ENCODE results near the gene SUCLG1. TPM values are rescaled to one million over a fixed set of nuclear protein-coding genes. Genes with fewer than 3 reads are reported as not detected.

Gene SUCLG1
- total and polyA plus RNA-seq, 10 of the 15 experiments (the other 5 are each of a cell fraction or from before 2014, with no cell fraction given): 75.4 to 197 (median 93.6) TPM

DNA sequence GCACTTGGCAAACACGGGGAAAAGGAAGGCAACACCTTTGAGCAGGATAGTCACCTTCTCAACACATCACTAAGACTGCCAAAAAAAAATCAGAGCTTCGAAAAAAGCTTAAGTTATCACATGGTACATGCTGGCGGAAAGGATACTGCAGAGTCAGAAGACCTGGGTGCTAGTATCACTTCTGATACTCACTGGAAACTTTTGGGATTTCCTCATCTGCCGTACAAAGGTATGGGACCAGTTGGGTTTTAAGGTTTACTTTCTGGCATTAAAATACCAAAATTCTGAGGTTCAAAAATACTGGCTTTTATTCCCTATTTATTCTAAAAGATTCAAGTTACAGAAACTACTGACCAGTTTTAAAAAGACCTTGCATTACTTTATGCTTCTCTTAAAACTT, 2.9 kb downstream of the SUCLG1 start:
- POLR2A ChIA-PET: interaction anchor here (0.5 kb wide), 1 partner anchor 462 kb away, joined by 4 read pairs; no protein-coding TSS in a partner anchor
- 47% methylated on average over 4 of the region's 4 CpGs for WGBS (ENCODE audit: insufficient coverage, insufficient replicate concordance, low lambda C conversion rate, missing lambda C conversion rate)
- BruUV-seq (replicated peaks): no TSS peak
- no peaks in the 10 kb centered on the region for H3K9me3 ChIP-seq (replicated peaks; ENCODE audit: control insufficient read depth, insufficient read depth, low read length)
- H3K4me1 ChIP-seq (ENCODE audit: control insufficient read depth, insufficient read depth, low read length): no peaks in the 10 kb centered on the region; the same call in 1 of the 2 replicates
- intact Hi-C loops (cut with micrococcal nuclease; ENCODE audit: unreplicated experiment) (no loop called here), in situ Hi-C loops (cut with MboI) (no loop called here)
- CTCF ChIA-PET: no interaction called here
- peaks cover 54% of the 10 kb centered on the region for H3K79me2 ChIP-seq (ENCODE audit: control insufficient read depth, insufficient read depth, low read length)
- DNase-seq (ENCODE audit: low read depth, low spot score): no peak
- H4K20me1 ChIP-seq (ENCODE audit: control insufficient read depth, insufficient read depth): 0 out of 2 replicates have a peak, but pooled peaks cover 2% of the 10 kb centered on the region
- TF ChIP-seq ZZZ3 (IDR thresholded peaks at IDR 0.05; ENCODE audit: control insufficient read depth, insufficient read length, low read depth): no peak
- TF ChIP-seq EZH2 (IDR thresholded peaks at IDR 0.05; ENCODE audit: borderline replicate concordance, control insufficient read depth, low read depth, low read length): no peak
- TF ChIP-seq, protein P1, sequence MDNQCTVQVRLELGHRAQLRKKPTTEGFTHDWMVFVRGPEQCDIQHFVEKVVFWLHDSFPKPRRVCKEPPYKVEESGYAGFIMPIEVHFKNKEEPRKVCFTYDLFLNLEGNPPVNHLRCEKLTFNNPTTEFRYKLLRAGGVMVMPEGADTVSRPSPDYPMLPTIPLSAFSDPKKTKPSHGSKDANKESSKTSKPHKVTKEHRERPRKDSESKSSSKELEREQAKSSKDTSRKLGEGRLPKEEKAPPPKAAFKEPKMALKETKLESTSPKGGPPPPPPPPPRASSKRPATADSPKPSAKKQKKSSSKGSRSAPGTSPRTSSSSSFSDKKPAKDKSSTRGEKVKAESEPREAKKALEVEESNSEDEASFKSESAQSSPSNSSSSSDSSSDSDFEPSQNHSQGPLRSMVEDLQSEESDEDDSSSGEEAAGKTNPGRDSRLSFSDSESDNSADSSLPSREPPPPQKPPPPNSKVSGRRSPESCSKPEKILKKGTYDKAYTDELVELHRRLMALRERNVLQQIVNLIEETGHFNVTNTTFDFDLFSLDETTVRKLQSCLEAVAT (IDR thresholded peaks at IDR 0.05): no peak
- TF ChIP-seq, protein P2, sequence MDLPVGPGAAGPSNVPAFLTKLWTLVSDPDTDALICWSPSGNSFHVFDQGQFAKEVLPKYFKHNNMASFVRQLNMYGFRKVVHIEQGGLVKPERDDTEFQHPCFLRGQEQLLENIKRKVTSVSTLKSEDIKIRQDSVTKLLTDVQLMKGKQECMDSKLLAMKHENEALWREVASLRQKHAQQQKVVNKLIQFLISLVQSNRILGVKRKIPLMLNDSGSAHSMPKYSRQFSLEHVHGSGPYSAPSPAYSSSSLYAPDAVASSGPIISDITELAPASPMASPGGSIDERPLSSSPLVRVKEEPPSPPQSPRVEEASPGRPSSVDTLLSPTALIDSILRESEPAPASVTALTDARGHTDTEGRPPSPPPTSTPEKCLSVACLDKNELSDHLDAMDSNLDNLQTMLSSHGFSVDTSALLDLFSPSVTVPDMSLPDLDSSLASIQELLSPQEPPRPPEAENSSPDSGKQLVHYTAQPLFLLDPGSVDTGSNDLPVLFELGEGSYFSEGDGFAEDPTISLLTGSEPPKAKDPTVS (IDR thresholded peaks at IDR 0.05; ENCODE audit: low read depth, low read length): no peak
- no peak for TF ChIP-seq FOXM1 (IDR thresholded peaks at IDR 0.05; ENCODE audit: low read depth, low read length)
- TF ChIP-seq, protein P3, sequence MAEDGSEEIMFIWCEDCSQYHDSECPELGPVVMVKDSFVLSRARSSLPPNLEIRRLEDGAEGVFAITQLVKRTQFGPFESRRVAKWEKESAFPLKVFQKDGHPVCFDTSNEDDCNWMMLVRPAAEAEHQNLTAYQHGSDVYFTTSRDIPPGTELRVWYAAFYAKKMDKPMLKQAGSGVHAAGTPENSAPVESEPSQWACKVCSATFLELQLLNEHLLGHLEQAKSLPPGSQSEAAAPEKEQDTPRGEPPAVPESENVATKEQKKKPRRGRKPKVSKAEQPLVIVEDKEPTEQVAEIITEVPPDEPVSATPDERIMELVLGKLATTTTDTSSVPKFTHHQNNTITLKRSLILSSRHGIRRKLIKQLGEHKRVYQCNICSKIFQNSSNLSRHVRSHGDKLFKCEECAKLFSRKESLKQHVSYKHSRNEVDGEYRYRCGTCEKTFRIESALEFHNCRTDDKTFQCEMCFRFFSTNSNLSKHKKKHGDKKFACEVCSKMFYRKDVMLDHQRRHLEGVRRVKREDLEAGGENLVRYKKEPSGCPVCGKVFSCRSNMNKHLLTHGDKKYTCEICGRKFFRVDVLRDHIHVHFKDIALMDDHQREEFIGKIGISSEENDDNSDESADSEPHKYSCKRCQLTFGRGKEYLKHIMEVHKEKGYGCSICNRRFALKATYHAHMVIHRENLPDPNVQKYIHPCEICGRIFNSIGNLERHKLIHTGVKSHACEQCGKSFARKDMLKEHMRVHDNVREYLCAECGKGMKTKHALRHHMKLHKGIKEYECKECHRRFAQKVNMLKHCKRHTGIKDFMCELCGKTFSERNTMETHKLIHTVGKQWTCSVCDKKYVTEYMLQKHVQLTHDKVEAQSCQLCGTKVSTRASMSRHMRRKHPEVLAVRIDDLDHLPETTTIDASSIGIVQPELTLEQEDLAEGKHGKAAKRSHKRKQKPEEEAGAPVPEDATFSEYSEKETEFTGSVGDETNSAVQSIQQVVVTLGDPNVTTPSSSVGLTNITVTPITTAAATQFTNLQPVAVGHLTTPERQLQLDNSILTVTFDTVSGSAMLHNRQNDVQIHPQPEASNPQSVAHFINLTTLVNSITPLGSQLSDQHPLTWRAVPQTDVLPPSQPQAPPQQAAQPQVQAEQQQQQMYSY (CRISPR knock-in tag; IDR thresholded peaks at IDR 0.05): no peak
- TF ChIP-seq SUPT20H (IDR thresholded peaks at IDR 0.05; ENCODE audit: borderline replicate concordance, control insufficient read depth, low read depth, low read length): no peak
- TF ChIP-seq ZSCAN29 (IDR thresholded peaks at IDR 0.05): no peak
- H3K4me2 ChIP-seq (ENCODE audit: control insufficient read depth, insufficient read depth): peak overlapping the region; percentile 44; the same call in 1 of the 2 replicates
- H3K36me3 ChIP-seq (ENCODE audit: control insufficient read depth in 2 of 2, insufficient read depth in 2 of 2, low read length in 1 of 2): no peaks in the 10 kb centered on the region
- H3K9ac ChIP-seq (ENCODE audit: control insufficient read depth, insufficient read depth, low read length): no peak overlapping the region
- H3K4me3 ChIP-seq: no peak overlapping the region
- RAD21 ChIA-PET (ENCODE audit: unreplicated experiment): interaction anchor here (1.8 kb wide), 1 partner anchor 470 kb away, joined by 4 read pairs; no protein-coding TSS in a partner anchor
- no peak for FAIRE-seq
- no peak overlapping the region for H3K27ac ChIP-seq (ENCODE audit: control insufficient read depth, insufficient read depth)
- no peak overlapping the region for H2AFZ ChIP-seq (ENCODE audit: control insufficient read depth, low read depth, low read length)
- ATAC-seq: no peak
- SMC1A ChIA-PET (ENCODE audit: uncharacterized antibody, unreplicated experiment): interaction anchor here (1.2 kb wide), 1 partner anchor 10 kb away, joined by 5 read pairs; no protein-coding TSS in a partner anchor
- no peaks in the 10 kb centered on the region for H3K27me3 ChIP-seq (replicated peaks in 1 of 2; ENCODE audit: control insufficient read depth in 2 of 2, insufficient read depth in 2 of 2, low read length in 1 of 2)

All from GM12878 (cell line).